ENCODE results near the gene LPAR1.

The LPAR1 gene

GRCh38 chr9:111001526-111001925 lies 36.7 kb downstream of the LPAR1 start:
- TF ChIP-seq CTCF (IDR thresholded peaks at IDR 0.05) = no peak
- no peaks in the 10 kb centered on the region for H3K36me3 ChIP-seq
- H3K27ac ChIP-seq = no peak overlapping the region
- H3K4me1 ChIP-seq (ENCODE audit: control insufficient read depth in 1 of 2, insufficient read depth in 1 of 2, low read depth in 1 of 2, low read length in 1 of 2) = no peaks in the 10 kb centered on the region
- H3K27me3 ChIP-seq = peaks cover 15% of the 10 kb centered on the region
- no peaks in the 10 kb centered on the region for H3K9me3 ChIP-seq
- H3K4me3 ChIP-seq (ENCODE audit: low read depth in 1 of 2, low read length in 1 of 2) = no peak overlapping the region

GRCh38 chr9:111000202-111000601 lies 38.1 kb downstream of the LPAR1 start:
- H3K27ac ChIP-seq = no peak overlapping the region
- no peaks in the 10 kb centered on the region for H3K9me3 ChIP-seq
- H3K27me3 ChIP-seq = peaks cover 26% of the 10 kb centered on the region
- no peak overlapping the region for H3K4me3 ChIP-seq (ENCODE audit: low read depth in 1 of 2, low read length in 1 of 2)
- H3K4me1 ChIP-seq (ENCODE audit: control insufficient read depth in 1 of 2, insufficient read depth in 1 of 2, low read depth in 1 of 2, low read length in 1 of 2) = no peaks in the 10 kb centered on the region
- TF ChIP-seq CTCF (IDR thresholded peaks at IDR 0.05) = no peak
- no peaks in the 10 kb centered on the region for H3K36me3 ChIP-seq

- Histone ChIP-seq H3K4me3 (ENCODE audit: low read depth in 1 of 2, low read length in 1 of 2) (no peak overlapping the region), H3K4me1 (ENCODE audit: control insufficient read depth in 1 of 2, insufficient read depth in 1 of 2, low read depth in 1 of 2, low read length in 1 of 2) (no peaks in the 10 kb centered on the region), H3K36me3 (no peaks in the 10 kb centered on the region), H3K27me3 (peaks cover 35% of the 10 kb centered on the region), H3K27ac (no peak overlapping the region), H3K9me3 (no peaks in the 10 kb centered on the region)
- TF ChIP-seq CTCF (IDR thresholded peaks at IDR 0.05) = no peak
Measured at GRCh38 chr9:110999379-110999778, 38.9 kb downstream of the LPAR1 start.

- Histone ChIP-seq H3K4me3 (ENCODE audit: low read depth in 1 of 2, low read length in 1 of 2) (no peak overlapping the region), H3K27ac (no peak overlapping the region), H3K4me1 (ENCODE audit: control insufficient read depth in 1 of 2, insufficient read depth in 1 of 2, low read depth in 1 of 2, low read length in 1 of 2) (no peaks in the 10 kb centered on the region), H3K36me3 (no peaks in the 10 kb centered on the region), H3K9me3 (no peaks in the 10 kb centered on the region), H3K27me3 (peaks cover 48% of the 10 kb centered on the region)
- TF ChIP-seq CTCF (IDR thresholded peaks at IDR 0.05) = no peak
Measured at GRCh38 chr9:110997847-110998246, 40.4 kb downstream of the LPAR1 start.

- no peak overlapping the region for H3K27ac ChIP-seq
- no peaks in the 10 kb centered on the region for H3K9me3 ChIP-seq
- TF ChIP-seq CTCF (IDR thresholded peaks at IDR 0.05) = no peak
- H3K36me3 ChIP-seq = no peaks in the 10 kb centered on the region
- H3K4me3 ChIP-seq (ENCODE audit: low read depth in 1 of 2, low read length in 1 of 2) = no peak overlapping the region
- no peaks in the 10 kb centered on the region for H3K4me1 ChIP-seq (ENCODE audit: control insufficient read depth in 1 of 2, insufficient read depth in 1 of 2, low read depth in 1 of 2, low read length in 1 of 2)
- peaks cover 51% of the 10 kb centered on the region for H3K27me3 ChIP-seq
Measured at GRCh38 chr9:110996436-110997220, 41.6 kb downstream of the LPAR1 start.

Data from neutrophil (primary cell).